Endodermal cell (in vitro differentiated cells): ENCODE results near the gene FGF16. TPM values are rescaled to one million over a fixed set of nuclear protein-coding genes. Genes with fewer than 3 reads are reported as not detected.
"Not testable (repeated sequence)": the region's sequence is repeated elsewhere in the genome, so short reads cannot be mapped to it uniquely, and the experiment has no call there.

Experiments
- DNase-seq: peaks from one replicate; pipeline ENCODE4 v3.0.0-alpha.2; 2017
- H3K27ac ChIP-seq: 2 replicates; pipeline ENCODE4 v1.5.1; 2013; ENCODE audit warnings: mild to moderate bottlenecking, low read depth, low read length, moderate library complexity
- H3K27me3 ChIP-seq: 2 replicates; pipeline ENCODE4 v1.6.1; 2013; ENCODE audit warnings: mild to moderate bottlenecking, low read length, moderate library complexity; ENCODE audit not compliant: insufficient read depth, control insufficient read depth, poor library complexity, severe bottlenecking
- H3K36me3 ChIP-seq: 2 replicates; pipeline ENCODE4 v1.7.0; 2013; ENCODE audit warnings: mild to moderate bottlenecking, low read length, moderate library complexity; ENCODE audit not compliant: control insufficient read depth, insufficient read depth
- H3K4me1 ChIP-seq: one replicate; pipeline ENCODE4 v1.7.0; 2013; ENCODE audit warnings: low read length; ENCODE audit not compliant: control insufficient read depth, insufficient read depth
- H3K4me3 ChIP-seq: 2 replicates; pipeline ENCODE4 v1.5.1; 2013; ENCODE audit warnings: mild to moderate bottlenecking, low read length, moderate library complexity
- H3K9ac ChIP-seq: 2 replicates; pipeline ENCODE4 v1.6.1; 2013; ENCODE audit warnings: mild to moderate bottlenecking, low read length, moderate library complexity; ENCODE audit not compliant: poor library complexity, severe bottlenecking; ENCODE audit errors: extremely low read depth
- H3K9me3 ChIP-seq: 2 replicates; pipeline ENCODE4 v1.6.1; 2013; ENCODE audit warnings: mild to moderate bottlenecking, low read length, moderate library complexity; ENCODE audit not compliant: control insufficient read depth
- H3K27ac Mint-ChIP-seq: 2 replicates; pipeline ENCODE4 v1.8.0; 2020; ENCODE audit warnings: mixed read lengths
- H3K27me3 Mint-ChIP-seq: 2 replicates; pipeline ENCODE4 v1.8.0; 2021; ENCODE audit warnings: mild to moderate bottlenecking, mixed read lengths; ENCODE audit not compliant: insufficient read depth
- H3K36me3 Mint-ChIP-seq: 2 replicates; pipeline ENCODE4 v1.8.0; 2020; ENCODE audit warnings: low read depth, mixed read lengths
- H3K4me1 Mint-ChIP-seq: 2 replicates; pipeline ENCODE4 v1.8.0; 2020; ENCODE audit warnings: mixed read lengths
- H3K4me3 Mint-ChIP-seq: 2 replicates; pipeline ENCODE4 v1.8.0; 2020; ENCODE audit warnings: mild to moderate bottlenecking, moderate library complexity, mixed read lengths
- H3K9me3 Mint-ChIP-seq: 2 replicates; pipeline ENCODE4 v1.8.0; 2020; ENCODE audit warnings: mild to moderate bottlenecking, mixed read lengths
- CTCF ChIP-seq: fragments of 200-600 bp; sonication (generic); conservative IDR thresholded peaks from 2 replicates; pipeline ENCODE4 v1.5.0; 2021; ENCODE audit warnings: antibody characterized with exemption, mild to moderate bottlenecking
- WGBS, 2 experiments: methylation state at CpG; one replicate each; pipeline versions ENCODE4 v1.1.5 to v1.1.7; 2013; ENCODE audit warnings: missing lambda C conversion rate in 2 of 2, mixed read lengths in 1 of 2; ENCODE audit not compliant: insufficient coverage in 1 of 2, insufficient read length in 1 of 2; 5-methylcytosine and 5-hydroxymethylcytosine counted together
- total RNA-seq, 2 donors: library from RNA; stranded (reverse); fragmentation: NEBNext Ultra II Directional in 1 of 2; extraction: Animal tissue kit (Norgen Biotek cat#: 25700) in 1 of 2; gene quantifications; 2 replicates in 1 of 2; 3 replicates in 1 of 2; pipeline ENCODE4 v1.2.1, GENCODE V29; 2021

Gene FGF16
- total RNA-seq, 2 donors from 2014 or later = 0.27 to 2.6 TPM

GRCh38 chrX:77484045-77484444, 36.9 kb downstream of the FGF16 start:
- H3K27ac ChIP-seq = no peak overlapping the region
- Mint-ChIP-seq H3K4me3 (no peak overlapping the region), H3K36me3 (no peaks in the 10 kb centered on the region), H3K4me1 (no peaks in the 10 kb centered on the region), H3K27ac (no peak overlapping the region), H3K27me3 (no peaks in the 10 kb centered on the region), H3K9me3 (peaks cover 69% of the 10 kb centered on the region)
- H3K4me1 ChIP-seq = no peaks in the 10 kb centered on the region
- no peaks in the 10 kb centered on the region for H3K9me3 ChIP-seq
- DNase-seq = no peak
- 95 to 100% methylated on average over 3 to 4 of the region's 5 CpGs for WGBS, 2 experiments
- H3K36me3 ChIP-seq = no peaks in the 10 kb centered on the region
- H3K4me3 ChIP-seq = no peak overlapping the region
- TF ChIP-seq CTCF = no peak
- no peak overlapping the region for H3K9ac ChIP-seq
- H3K27me3 ChIP-seq = no peaks in the 10 kb centered on the region

- DNase-seq = peak; percentile 91
- Histone ChIP-seq H3K27me3 (no peaks in the 10 kb centered on the region), H3K4me3 (peak overlapping the region; percentile 53), H3K4me1 (no peaks in the 10 kb centered on the region), H3K36me3 (no peaks in the 10 kb centered on the region), H3K9me3 (no peaks in the 10 kb centered on the region), H3K27ac (no peak overlapping the region), H3K9ac (no peak overlapping the region)
- H3K27ac Mint-ChIP-seq = peak overlapping the region; percentile 94
- peak overlapping the region; percentile 47 for H3K4me3 Mint-ChIP-seq
- H3K4me1 Mint-ChIP-seq = peaks cover 5% of the 10 kb centered on the region
- no peak for TF ChIP-seq CTCF
- H3K9me3 Mint-ChIP-seq = peaks cover 61% of the 10 kb centered on the region
- no peaks in the 10 kb centered on the region for H3K27me3 Mint-ChIP-seq
- whole genome bisulfite sequencing, 2 experiments = 43 to 93% methylated on average over 3 to 20 of the region's 20 CpGs
- H3K36me3 Mint-ChIP-seq = no peaks in the 10 kb centered on the region
Measured at GRCh38 chrX:77493677-77494553, 46.7 kb downstream of the FGF16 start.

GRCh38 chrX:77500164-77500563, 53.0 kb downstream of the FGF16 start:
- H3K9me3 Mint-ChIP-seq = peaks cover 56% of the 10 kb centered on the region
- H3K36me3 Mint-ChIP-seq, DNase-seq, H3K9ac ChIP-seq, H3K9me3 ChIP-seq, H3K27me3 Mint-ChIP-seq, H3K27ac Mint-ChIP-seq, H3K4me1 ChIP-seq, H3K4me3 ChIP-seq, H3K4me3 Mint-ChIP-seq, H3K36me3 ChIP-seq, H3K27me3 ChIP-seq, H3K27ac ChIP-seq: not testable (repeated sequence)
- 100% methylated on average over 1 of the region's 1 CpG; no CpG with 5 or more reads in 1 of the 2 experiments for WGBS, 2 experiments
- peaks cover 15% of the 10 kb centered on the region for H3K4me1 Mint-ChIP-seq
